Uterus (tissue), 4 donors: ENCODE data around the gene ANKRD63. TPM values are rescaled to one million over a fixed set of nuclear protein-coding genes. Genes with fewer than 3 reads are reported as not detected.

Experiments used
- DNase-seq, 2 donors: peaks; one replicate each; pipeline ENCODE4 v3.0.0-alpha.2; 2019 to 2020
- H3K27ac ChIP-seq, 2 donors: fragments of 200-600 bp; sonication (generic); 1 replicate in 1 of 2; 2 replicates in 1 of 2; pipeline ENCODE4 v1.5.1; 2016 to 2018
- H3K27me3 ChIP-seq, 2 donors: fragments of 200-600 bp; sonication (generic); one replicate each; pipeline ENCODE4 v1.5.1; 2018 to 2019; ENCODE audit warnings: control low read depth in 1 of 2
- H3K36me3 ChIP-seq, 2 donors: fragments of 200-600 bp; sonication (generic); one replicate each; pipeline ENCODE4 v1.5.1; 2019; ENCODE audit warnings: control low read depth in 1 of 2
- H3K4me1 ChIP-seq, 2 donors: fragments of 200-600 bp; sonication (generic); one replicate each; pipeline ENCODE4 v1.5.1; 2018 to 2019; ENCODE audit warnings: control low read depth in 1 of 2
- H3K4me3 ChIP-seq, 2 donors: fragments of 200-600 bp; sonication (generic); 1 replicate in 1 of 2; 2 replicates in 1 of 2; pipeline ENCODE4 v1.5.1; 2018 to 2019; ENCODE audit warnings: mild to moderate bottlenecking in 1 of 2
- H3K9me3 ChIP-seq, 2 donors: fragments of 200-600 bp; sonication (generic); one replicate each; pipeline ENCODE4 v1.5.1; 2019; ENCODE audit warnings: control low read depth in 1 of 2
- POLR2A ChIP-seq, 2 donors: fragments of 450-650 bp; IDR thresholded peaks; one replicate each; pipeline ENCODE4 v1.6.1; 2016; ENCODE audit warnings: antibody characterized with exemption in 2 of 2, mild to moderate bottlenecking in 1 of 2, moderate library complexity in 1 of 2
- intact Hi-C: fragments of 100-400 bp; cut with DNase I; formaldehyde crosslinking; loops from one replicate; pipeline ENCODE4 v1.15.1; 2023; ENCODE audit warnings: low total_unique reads
- total RNA-seq, 4 donors: library from RNA; depleted of rRNA in 3 of 4; stranded (reverse); fragments of >200 nt in 3 of 4; gene quantifications; one replicate each; pipeline versions ENCODE4 v1.1.0 to v1.2.4, GENCODE V29; 2014 to 2023
- TF ChIP-seq, protein P1 (sequence below), 4 experiments: fragments of 200-600 bp in 2 of 4; fragments of 450-650 bp in 2 of 4; sonication (generic) in 2 of 4; IDR thresholded peaks; one replicate each; pipeline ENCODE4 v1.5.1; 2016 to 2019; ENCODE audit warnings: antibody characterized with exemption in 4 of 4, mild to moderate bottlenecking in 2 of 4, moderate library complexity in 1 of 4
- donor health status: DM: yes; HTN: yes; CAD: no.

Gene ANKRD63
- total RNA-seq, 4 donors from 2014 or later, result 0.28 to 0.52 TPM; not detected in 2

GRCh38 chr15:40243126-40243810, 39.6 kb downstream of the ANKRD63 start:
- DNase-seq, result no peak
- TF ChIP-seq POLR2A (IDR thresholded peaks at IDR 0.05), result no peak
- TF ChIP-seq, protein P1, sequence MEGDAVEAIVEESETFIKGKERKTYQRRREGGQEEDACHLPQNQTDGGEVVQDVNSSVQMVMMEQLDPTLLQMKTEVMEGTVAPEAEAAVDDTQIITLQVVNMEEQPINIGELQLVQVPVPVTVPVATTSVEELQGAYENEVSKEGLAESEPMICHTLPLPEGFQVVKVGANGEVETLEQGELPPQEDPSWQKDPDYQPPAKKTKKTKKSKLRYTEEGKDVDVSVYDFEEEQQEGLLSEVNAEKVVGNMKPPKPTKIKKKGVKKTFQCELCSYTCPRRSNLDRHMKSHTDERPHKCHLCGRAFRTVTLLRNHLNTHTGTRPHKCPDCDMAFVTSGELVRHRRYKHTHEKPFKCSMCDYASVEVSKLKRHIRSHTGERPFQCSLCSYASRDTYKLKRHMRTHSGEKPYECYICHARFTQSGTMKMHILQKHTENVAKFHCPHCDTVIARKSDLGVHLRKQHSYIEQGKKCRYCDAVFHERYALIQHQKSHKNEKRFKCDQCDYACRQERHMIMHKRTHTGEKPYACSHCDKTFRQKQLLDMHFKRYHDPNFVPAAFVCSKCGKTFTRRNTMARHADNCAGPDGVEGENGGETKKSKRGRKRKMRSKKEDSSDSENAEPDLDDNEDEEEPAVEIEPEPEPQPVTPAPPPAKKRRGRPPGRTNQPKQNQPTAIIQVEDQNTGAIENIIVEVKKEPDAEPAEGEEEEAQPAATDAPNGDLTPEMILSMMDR (IDR thresholded peaks at IDR 0.05), result no peak
- Histone ChIP-seq H3K9me3 (no peaks in the 10 kb centered on the region), H3K4me3 (no peak overlapping the region), H3K27me3 (no peaks in the 10 kb centered on the region), H3K4me1 (no peaks in the 10 kb centered on the region), H3K36me3 (no peaks in the 10 kb centered on the region), H3K27ac (no peak overlapping the region)
- intact Hi-C loops, result no loop called here

DNA sequence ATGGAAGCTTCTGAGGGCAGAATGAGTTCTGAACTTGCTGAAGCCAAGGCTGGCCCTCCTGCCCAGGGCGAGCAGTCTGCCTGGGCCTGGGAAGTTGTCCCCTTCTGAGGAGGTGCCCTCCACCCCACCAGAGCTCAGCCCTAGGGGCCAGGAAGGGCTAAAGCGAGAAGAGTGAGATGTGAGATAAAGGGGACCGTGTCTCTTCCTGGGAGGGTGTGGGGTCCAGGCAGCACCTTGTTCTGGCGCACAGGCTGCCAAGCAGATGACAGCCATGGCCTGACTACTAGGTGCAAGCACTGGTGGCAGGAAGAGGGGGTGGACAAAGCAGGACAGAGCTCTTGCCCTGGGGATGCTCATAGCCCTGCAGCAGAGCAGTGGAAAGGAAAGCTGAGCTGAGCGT, 40.3 kb downstream of the ANKRD63 start:
- intact Hi-C loops, result no loop called here
- Histone ChIP-seq H3K27ac (no peak overlapping the region), H3K36me3 (no peaks in the 10 kb centered on the region), H3K4me3 (no peak overlapping the region), H3K4me1 (no peaks in the 10 kb centered on the region), H3K27me3 (no peaks in the 10 kb centered on the region), H3K9me3 (no peaks in the 10 kb centered on the region)
- TF ChIP-seq, protein P1 (IDR thresholded peaks at IDR 0.05), result no peak
- TF ChIP-seq POLR2A (IDR thresholded peaks at IDR 0.05), result no peak
- no peak for DNase-seq

DNA sequence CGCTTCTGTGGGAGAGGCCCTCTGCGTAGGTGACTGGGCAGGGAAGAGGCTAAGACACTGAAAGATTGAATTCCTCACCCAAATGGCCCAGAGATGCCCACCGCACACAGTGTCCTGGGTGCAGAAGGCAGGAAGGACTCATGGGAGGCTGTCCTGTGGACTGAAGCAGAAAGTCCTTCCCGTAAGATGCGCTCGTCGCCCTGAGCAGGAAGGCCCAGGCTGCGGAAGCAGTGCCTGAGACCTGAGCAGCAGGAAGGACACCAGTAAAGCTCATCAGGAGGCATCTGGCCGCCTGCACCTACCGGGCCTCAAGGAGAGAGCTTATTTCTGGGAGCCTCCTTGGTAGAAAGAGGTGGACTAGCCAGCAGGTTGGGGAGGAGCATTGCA, 40.7 kb downstream of the ANKRD63 start:
- Histone ChIP-seq H3K36me3 (no peaks in the 10 kb centered on the region), H3K27me3 (no peaks in the 10 kb centered on the region), H3K4me1 (no peaks in the 10 kb centered on the region), H3K9me3 (no peaks in the 10 kb centered on the region), H3K4me3 (no peak overlapping the region), H3K27ac (no peak overlapping the region)
- TF ChIP-seq, protein P1 (IDR thresholded peaks at IDR 0.05), result no peak
- TF ChIP-seq POLR2A (IDR thresholded peaks at IDR 0.05), result no peak
- no peak for DNase-seq
- intact Hi-C loops, result no loop called here

DNA sequence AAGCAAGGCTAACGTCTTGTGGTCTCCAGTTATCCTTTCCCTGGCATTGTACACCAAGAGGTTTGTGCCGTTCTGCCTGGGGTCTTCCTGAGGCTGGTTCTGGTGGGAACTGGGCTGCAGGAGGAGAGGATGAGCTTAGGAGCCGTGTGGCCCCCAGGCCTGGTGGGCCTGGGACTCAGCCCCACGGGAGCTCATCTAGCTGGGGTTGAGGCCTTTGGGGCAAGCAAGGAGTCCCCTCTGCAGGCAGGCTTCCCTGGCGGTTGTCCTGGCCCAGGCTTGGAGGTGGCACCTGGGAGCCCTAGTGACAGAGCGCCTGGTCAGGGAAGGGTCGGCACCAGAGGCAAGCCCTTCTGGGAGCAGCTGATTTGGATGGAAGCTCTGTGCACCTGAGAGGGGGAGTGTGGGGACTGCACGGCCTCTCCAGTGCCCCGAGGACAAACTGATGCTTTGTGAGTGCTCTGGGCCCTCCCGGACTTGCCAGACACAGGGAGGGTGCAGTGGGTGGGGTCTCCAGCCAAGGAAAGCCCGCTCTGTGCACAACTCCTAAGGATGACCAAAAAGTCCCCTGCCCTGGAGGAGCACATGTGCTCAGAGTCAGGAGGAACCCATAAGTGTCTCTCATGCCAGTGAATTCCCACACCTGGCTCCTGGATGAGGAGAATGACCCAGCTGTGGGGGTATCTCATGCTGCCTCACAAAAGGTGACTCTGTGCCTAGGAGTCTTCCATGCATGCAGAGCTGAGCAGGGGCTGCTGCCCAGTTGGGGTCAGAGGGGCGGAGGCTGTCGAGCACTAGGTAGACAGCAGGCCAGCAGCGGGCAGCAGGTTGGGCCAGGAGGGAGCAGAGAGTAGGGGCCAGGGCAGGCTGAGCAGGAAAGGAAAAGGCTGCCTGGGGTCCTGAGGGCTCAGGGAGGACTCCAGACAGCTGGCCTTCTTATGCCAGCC, 41.3 kb downstream of the ANKRD63 start:
- Histone ChIP-seq H3K27ac (no peak overlapping the region), H3K4me1 (no peaks in the 10 kb centered on the region), H3K36me3 (no peaks in the 10 kb centered on the region), H3K4me3 (no peak overlapping the region), H3K9me3 (no peaks in the 10 kb centered on the region), H3K27me3 (no peaks in the 10 kb centered on the region)
- TF ChIP-seq, protein P1 (IDR thresholded peaks at IDR 0.05), result no peak
- no peak for TF ChIP-seq POLR2A (IDR thresholded peaks at IDR 0.05)
- intact Hi-C loops, result no loop called here
- DNase-seq, result no peak
